Measurements from ENCODE around the gene METTL15.
"Not testable (repeated sequence)": the region's sequence is repeated elsewhere in the genome, so short reads cannot be mapped to it uniquely, and the experiment has no call there.

The METTL15 gene

DNA sequence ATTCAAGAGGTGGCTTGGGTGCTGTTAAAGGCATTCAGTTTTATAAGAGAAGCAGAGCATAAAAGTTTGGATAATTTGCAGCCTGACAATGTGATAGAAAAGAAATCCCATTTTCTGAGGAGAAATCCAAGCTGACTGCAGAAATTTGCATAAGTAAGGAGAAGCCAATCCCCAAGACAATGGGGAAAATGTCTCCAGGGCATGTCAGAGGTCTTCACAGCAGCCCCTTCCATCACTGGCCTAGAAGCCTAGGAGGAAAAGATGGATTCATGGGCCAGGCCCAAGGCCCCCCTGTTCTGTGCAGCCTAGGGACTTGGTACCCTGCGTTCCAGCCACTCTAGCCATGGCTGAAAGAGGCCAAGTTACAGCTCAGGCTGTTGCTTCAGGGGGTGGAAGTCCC, 207.3 kb downstream of the METTL15 start:
- DNase-seq = no peak

DNA sequence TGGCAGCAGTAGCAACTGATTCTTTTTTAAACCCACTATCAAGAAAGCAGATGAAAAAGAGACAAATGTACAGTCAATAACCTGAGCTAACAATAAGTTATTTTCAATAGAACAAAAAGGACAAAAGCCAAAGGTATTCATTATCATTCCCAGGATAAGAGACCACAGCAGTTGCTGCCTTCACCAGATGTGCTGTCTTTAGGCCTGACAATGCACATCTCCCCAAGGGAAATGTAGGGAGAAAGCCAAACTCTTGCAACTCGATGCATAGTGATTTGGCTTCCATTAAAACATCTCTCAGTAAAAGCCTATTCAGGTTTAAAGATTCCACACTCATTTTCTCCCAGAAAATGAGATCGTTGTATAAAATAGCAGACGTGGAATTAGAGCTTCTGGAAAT, 210.7 kb downstream of the METTL15 start:
- no peak for DNase-seq

DNA sequence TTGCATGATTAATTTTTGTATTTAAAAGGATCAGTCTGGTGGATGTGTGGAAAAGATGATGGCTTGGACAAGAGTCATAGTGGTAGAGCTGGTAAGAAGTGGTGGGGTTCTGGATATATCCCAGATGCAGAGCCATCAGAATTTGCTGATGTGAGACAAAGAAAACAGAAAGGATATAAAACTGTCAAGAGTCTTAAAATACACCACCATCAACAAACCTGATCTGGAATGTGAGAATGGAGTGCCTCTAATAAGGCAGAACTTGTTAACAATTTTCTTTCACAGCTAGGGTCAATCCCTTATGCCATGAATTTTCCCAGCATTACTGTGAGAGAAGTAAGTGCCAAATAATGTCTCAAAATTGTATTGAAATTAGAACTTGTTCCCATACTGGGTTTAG, 215.4 kb downstream of the METTL15 start:
- no peak for DNase-seq

GRCh38 chr11:28332393-28332792, 224.2 kb downstream of the METTL15 start:
- not testable (repeated sequence) for DNase-seq

DNA sequence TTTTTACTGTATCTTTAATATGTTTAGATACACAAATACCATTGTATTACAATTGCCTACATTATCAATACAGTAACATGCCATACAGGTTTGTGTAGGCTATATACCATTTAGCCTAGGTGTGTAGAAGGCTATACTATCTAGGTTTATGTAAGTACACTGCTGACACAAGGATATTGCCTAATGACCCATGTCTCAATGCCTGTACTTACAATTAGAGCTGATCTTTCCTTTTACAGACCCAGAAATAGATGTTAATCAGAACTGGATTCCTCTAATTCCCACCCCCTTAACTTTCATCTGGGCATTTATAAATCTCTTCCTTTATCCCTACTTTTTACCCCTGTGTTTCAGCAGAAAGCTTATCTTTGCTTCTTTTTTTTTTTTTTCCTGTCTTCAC, 229.5 kb downstream of the METTL15 start:
- DNase-seq = no peak

DNA sequence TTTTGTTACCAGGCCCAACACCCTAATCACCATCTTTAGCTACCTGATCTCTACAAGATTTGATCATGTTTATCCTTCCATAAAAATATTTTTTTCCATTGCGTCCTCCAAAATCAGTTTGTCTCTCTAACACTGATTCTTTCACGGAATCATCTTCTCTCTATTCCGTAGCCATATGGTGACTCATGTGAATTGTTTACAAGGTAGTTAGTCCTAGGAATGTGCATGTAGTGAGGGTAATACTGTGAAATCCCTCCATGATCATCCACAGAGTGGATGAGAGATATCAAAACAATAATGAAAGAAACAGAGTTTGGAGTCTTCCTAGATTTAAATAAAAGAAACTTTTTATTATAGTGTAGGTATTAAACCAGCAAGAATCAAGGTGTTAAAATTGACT, 230.2 kb downstream of the METTL15 start:
- no peak for DNase-seq

- DNase-seq = no peak
These were observed 231.3 kb downstream of the METTL15 start for GRCh38 chr11:28339488-28339887.

GRCh38 chr11:28342716-28343115, 234.5 kb downstream of the METTL15 start:
- no peak for DNase-seq

DNA sequence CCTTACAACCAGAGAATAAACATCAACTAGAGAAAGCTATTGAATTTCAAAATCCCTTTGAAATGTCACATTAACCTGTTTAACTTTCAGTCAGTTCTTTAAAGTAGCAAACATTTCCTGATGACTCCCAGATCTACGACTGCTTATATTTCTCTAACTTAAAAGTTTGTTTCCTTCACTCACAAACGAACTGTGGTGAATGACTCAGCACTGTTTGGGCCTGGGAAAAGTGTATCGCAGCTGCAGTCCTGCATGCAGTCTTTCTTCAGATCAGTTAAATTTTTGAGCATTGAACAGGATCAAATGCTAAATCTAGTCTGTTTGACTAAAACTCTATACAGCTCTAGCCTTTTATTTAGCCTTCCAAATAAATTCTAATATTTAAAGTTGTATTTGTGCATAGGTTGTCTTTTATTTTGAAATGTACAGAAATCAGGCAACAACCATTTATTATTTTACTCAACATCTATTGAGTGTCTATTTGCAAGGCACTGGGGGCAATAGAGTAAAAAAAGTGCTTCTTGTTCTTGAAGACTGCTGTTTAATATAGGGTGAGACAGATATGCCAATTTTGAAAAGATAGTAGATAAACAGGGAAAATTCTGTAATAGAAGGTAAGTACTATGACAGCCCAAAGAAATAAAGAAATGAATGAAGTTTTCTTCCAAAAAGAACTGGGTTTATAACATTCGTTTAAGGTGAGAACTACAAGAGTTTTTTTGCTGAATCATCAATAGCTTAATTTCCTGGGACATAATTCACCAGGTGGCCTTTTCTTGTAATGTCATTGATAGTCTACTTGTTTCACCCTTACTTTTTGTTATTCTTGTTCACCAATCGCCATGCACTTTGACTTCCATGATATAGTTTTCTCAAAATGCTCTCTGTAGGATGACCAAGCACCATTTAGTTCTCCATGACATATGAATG, 235.4 kb downstream of the METTL15 start:
- DNase-seq = no peak

- DNase-seq = no peak
These were observed 238.0 kb downstream of the METTL15 start for GRCh38 chr11:28346209-28346608.

GRCh38 chr11:28346721-28347120, 238.5 kb downstream of the METTL15 start:
- no peak for DNase-seq

DNA sequence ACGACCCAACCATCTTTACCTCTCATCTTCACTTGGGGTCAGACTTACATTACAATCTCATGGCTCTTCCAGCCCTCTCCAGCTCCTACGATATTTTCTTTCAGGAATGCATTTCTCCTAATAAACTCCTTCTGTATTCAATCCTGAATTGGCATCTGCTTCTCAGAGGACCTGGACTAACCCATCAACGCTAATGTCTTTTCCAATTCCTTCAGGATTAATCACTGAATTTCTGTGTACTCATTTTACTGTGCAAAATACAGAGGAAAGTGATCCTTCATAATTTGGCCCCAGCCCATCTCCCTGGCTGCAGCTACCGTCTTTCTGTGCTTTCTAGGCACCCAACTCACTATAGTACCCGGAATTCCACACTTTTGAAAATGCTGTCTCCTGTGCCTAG, 239.2 kb downstream of the METTL15 start:
- no peak for DNase-seq

GRCh38 chr11:28350216-28350615, 242.0 kb downstream of the METTL15 start:
- DNase-seq = no peak

- no peak for DNase-seq
These were observed 245.8 kb downstream of the METTL15 start for GRCh38 chr11:28353991-28354390.

- no peak for DNase-seq
These were observed 258.6 kb downstream of the METTL15 start for GRCh38 chr11:28366549-28367346.

- DNase-seq = not testable (repeated sequence)
These were observed 269.9 kb downstream of the METTL15 start for GRCh38 chr11:28378095-28378494.

Data from activated effector memory CD4-positive, alpha-beta T cell treated with Interleukin-2 at 50 U/mL for 16 hours (primary cell).